HG03558 (cell line): Measurements from ENCODE around the gene PGAP1.

Experiments
- ATAC-seq: cut with Tn5 transposase; IDR thresholded peaks from one replicate; pipeline ENCODE4 v1.9.1; 2021; ENCODE audit warnings: moderate number of reproducible peaks; ENCODE audit not compliant: unreplicated experiment; ENCODE audit errors: extremely low read depth

The PGAP1 gene

DNA sequence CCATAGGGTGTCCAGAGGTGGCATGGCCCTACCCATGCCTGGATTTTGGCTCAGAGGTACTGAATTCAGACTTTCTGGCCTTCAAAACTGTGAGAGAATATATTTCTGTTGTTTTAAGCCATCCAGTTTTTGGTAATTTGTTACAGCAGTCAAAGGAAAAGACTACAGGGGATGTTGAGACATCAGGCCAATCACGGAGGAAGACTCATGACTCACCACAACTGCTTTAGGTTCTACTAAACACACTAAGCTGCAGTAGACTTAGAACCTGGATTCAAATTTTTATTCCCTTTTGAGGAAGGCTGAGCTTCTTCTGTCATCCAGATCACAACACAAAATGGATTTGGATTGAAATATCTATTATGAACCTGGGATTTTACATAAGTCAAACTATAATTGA, 105.3 kb downstream of the PGAP1 start:
- ATAC-seq, result no peak

DNA sequence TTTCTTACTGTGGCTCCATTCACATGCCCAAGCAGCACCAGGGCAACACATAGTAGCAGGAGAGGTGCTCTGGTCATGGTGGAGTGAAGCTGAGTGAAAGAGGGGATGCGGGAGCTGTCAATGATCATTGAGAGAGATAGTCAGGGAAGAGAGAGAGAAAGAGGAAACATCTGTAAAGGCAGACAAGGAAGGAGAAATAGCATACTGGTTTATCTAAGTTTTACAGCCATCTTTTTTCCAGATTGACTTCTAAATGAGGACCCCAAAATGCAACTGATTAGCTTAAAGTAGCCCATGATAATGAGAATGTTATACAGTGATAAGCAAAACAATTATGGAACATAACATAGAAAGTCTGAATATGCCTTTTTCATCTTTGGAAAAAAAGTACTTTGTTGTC, 117.2 kb downstream of the PGAP1 start, which contains the start of gene C2orf66:
Gene C2orf66 (minus strand): TSS at position 96 of the 400 bp plus-strand sequence. CDS start 19 bp downstream, at position 77.
- ATAC-seq, result no peak

DNA sequence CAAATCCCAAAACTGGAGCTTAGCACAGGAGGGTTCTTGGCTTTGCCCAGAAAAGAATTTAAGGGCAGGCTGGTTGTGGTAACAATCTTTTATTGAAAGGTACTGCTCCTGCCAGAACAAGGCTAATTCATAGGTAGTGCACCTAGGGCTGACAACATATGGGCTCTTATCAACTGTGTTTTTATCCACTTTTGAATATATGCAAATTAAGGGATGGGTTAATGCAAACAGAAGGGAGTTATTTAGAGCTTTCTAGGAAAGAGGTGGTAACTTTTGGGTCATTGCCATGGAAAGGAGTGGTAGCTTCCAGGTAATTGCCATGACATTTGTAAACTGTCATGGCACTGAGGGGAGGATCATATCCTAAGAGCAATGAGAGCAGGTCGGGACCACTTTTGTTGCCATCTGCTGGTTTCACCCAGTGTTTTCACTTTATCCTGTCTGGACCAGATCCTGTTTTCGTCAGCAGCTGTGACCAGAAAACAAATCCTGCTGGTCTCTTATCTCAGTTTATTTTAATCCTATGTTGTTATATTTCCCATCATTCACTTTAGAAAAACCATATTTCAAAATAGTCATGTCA, 118.3 kb downstream of the PGAP1 start:
- ATAC-seq, result no peak

DNA sequence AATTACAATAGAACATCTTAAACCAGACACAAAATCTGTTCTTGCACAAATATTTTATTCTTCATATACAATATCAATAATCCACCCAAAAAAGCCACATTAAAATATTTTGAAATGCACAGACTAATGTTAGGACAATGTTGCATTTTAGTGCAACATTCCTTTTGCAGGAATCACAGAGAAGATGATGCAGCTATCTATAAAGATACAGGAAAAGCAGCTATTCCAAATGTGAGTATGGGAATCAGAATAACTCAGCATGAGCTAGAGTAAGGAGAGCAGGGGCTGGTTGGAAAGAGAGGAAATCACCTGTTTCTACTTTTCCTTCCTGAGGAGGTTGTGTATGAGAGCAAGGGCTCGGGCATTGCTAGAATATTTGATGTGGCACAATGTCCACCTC, 122.1 kb downstream of the PGAP1 start:
- no peak for ATAC-seq

DNA sequence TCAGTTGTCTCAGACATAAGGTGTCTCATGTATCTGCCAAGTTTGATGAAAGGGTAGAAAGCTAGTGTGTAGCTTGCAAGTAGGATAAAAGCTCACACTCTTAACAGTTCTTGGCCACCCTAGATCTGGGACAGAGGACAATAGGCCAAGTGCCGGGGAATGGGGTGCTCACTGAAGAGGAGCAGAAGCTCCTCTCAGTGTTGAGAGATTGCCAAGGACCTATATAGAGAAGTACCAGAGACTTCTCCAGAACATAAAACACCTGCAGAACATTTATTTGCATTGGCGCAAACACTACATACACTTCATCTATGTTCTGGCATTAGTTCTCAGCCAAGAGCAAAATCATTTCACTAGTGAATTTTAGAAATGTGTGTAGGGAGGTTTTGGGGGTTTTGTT, 124.1 kb downstream of the PGAP1 start:
- no peak for ATAC-seq

DNA sequence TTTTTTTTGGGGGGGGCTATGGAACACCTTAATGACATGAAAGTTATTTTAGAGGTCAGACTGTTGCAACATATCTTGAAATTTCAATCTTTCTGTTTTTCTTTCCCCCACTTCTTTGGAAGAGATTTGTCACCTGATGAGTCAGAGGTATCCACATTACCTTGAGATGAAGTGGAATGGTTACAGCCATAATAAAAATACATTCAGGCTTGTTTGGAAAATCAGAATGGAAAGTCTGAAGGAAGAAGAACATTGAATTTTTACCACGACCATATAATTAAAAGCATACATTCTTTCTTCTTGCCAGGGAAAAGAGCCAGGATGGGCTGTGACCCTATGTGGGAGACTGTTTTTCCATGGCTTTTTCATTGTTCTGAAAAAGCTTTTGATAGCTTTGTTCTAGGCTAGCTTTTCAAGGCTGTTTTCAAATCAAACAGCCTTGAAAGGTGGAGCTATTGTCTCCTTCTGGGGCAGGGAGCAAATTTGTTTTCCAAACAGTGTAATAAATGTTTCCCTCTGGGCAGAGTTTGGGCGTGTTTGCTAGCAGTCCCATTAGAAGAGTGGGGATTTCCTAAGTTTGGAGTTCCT, 124.7 kb downstream of the PGAP1 start:
- ATAC-seq, result no peak

DNA sequence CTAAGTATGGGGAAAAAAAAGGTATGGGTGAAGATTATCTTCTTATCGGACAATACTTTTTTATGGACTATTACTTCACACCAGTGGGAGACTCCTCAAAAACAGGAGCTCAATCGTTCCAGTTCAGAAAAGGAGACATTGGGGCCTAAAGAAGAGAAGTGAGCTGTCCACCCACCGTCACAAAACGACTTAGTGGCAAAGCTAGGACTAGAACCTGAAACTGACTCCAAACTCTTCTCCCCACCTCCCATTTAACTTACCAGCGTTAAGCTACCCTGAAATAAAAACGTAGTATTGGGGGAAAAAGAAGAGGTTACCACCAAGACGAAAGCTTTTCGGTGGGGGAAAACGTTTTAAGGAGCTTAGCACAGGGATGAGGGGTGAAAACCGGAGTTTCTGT, 127.5 kb downstream of the PGAP1 start:
- no peak for ATAC-seq

DNA sequence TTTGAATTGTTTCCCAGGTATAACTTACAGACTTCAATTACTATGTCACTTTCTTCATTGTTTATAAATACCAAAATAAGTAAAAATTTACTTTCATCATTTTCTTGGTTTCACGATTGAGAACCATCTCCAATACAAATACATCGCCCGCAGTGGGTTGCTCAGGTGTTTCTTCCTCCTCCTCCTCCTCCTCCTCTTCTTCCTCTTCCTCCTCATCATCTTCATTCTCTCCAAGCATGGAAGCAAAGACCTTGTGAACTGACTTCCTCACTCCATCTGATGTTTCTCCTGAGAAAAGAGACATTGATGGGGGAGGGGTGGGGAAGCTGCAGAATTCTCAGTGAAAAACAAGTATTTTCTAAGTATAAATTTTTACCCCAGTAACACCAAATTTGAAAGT, 133.6 kb downstream of the PGAP1 start:
- ATAC-seq, result no peak

DNA sequence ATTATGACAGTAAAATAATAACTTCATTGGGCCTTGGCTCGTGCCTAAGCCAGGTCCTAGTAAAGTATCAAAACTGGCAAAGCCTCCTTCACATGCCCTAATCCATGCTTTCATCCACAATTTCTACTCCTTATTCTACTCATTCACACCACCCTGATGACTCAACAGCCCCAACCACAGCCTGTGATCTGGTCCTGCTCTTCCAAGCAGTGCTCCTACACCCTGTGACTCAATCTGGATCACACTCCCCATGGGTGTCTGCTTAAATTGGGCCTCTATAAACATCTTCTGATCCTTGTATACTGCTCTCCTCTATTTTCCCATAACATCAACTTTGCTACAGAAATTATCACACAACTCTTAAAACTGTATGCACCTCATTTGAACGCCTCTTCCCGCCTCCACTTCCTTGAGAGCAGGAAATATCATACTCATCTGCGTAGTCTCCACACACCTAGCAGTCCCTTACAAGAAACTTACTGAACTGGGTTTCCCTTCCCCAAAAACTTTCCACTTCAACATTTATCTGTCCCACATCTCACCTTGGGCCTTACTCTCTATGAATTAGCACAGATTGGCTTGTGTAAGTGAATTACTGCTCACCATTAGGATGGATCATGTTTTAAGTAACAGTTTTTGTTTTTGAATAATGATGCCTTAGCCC, 142.9 kb downstream of the PGAP1 start:
- ATAC-seq, result no peak
